ENCODE data around the gene CADM2. TPM values are rescaled to one million over a fixed set of nuclear protein-coding genes. Genes with fewer than 3 reads are reported as not detected.

The CADM2 gene
- total RNA-seq, 2 experiments from 2014 or later, result not detected

GRCh38 chr3:84967767-84968581 lies 9.2 kb downstream of the CADM2 start:
- Mint-ChIP-seq H3K4me1 (no peaks in the 10 kb centered on the region), H3K27me3 (no peaks in the 10 kb centered on the region), H3K36me3 (ENCODE audit: low read depth) (no peaks in the 10 kb centered on the region), H3K27ac (no peak overlapping the region), H3K9me3 (no peaks in the 10 kb centered on the region), H3K4me3 (no peak overlapping the region)
- no peak for DNase-seq
- ChIA-PET CTCF (no interaction called here), POLR2A (no interaction called here)

- ChIA-PET CTCF (no interaction called here), POLR2A (no interaction called here)
- Mint-ChIP-seq H3K36me3 (ENCODE audit: low read depth) (no peaks in the 10 kb centered on the region), H3K9me3 (no peaks in the 10 kb centered on the region), H3K4me1 (no peaks in the 10 kb centered on the region), H3K27ac (no peak overlapping the region), H3K4me3 (no peak overlapping the region), H3K27me3 (no peaks in the 10 kb centered on the region)
- DNase-seq, result no peak
These were observed 10.0 kb downstream of the CADM2 start for GRCh38 chr3:84968701-84969235.

- CTCF ChIA-PET, result no interaction called here
- Mint-ChIP-seq H3K36me3 (ENCODE audit: low read depth) (no peaks in the 10 kb centered on the region), H3K27me3 (no peaks in the 10 kb centered on the region), H3K27ac (no peak overlapping the region), H3K4me1 (no peaks in the 10 kb centered on the region), H3K4me3 (no peak overlapping the region), H3K9me3 (no peaks in the 10 kb centered on the region)
- POLR2A ChIA-PET, result no interaction called here
- no peak for DNase-seq
These were observed 15.6 kb downstream of the CADM2 start for GRCh38 chr3:84974347-84974746.

- Mint-ChIP-seq H3K27ac (no peak overlapping the region), H3K4me3 (no peak overlapping the region), H3K36me3 (ENCODE audit: low read depth) (no peaks in the 10 kb centered on the region), H3K9me3 (no peaks in the 10 kb centered on the region), H3K4me1 (no peaks in the 10 kb centered on the region), H3K27me3 (no peaks in the 10 kb centered on the region)
- no peak for DNase-seq
- CTCF ChIA-PET, result no interaction called here
- POLR2A ChIA-PET, result no interaction called here
These were observed 18.2 kb downstream of the CADM2 start for GRCh38 chr3:84977021-84977420.

- CTCF ChIA-PET, result no interaction called here
- no peaks in the 10 kb centered on the region for H3K36me3 Mint-ChIP-seq (ENCODE audit: low read depth)
- no peak overlapping the region for H3K4me3 Mint-ChIP-seq
- no peak for DNase-seq
- no peaks in the 10 kb centered on the region for H3K9me3 Mint-ChIP-seq
- POLR2A ChIA-PET, result no interaction called here
- H3K4me1 Mint-ChIP-seq, result no peaks in the 10 kb centered on the region
- no peaks in the 10 kb centered on the region for H3K27me3 Mint-ChIP-seq
- H3K27ac Mint-ChIP-seq, result no peak overlapping the region
These were observed 20.1 kb downstream of the CADM2 start for GRCh38 chr3:84978843-84979242.

GRCh38 chr3:84980011-84980410 lies 21.2 kb downstream of the CADM2 start:
- Mint-ChIP-seq H3K9me3 (no peaks in the 10 kb centered on the region), H3K27me3 (no peaks in the 10 kb centered on the region), H3K4me3 (no peak overlapping the region), H3K27ac (no peak overlapping the region), H3K36me3 (ENCODE audit: low read depth) (no peaks in the 10 kb centered on the region), H3K4me1 (no peaks in the 10 kb centered on the region)
- CTCF ChIA-PET, result no interaction called here
- POLR2A ChIA-PET, result no interaction called here
- no peak for DNase-seq

GRCh38 chr3:84980456-84980855 lies 21.7 kb downstream of the CADM2 start:
- Mint-ChIP-seq H3K36me3 (ENCODE audit: low read depth) (no peaks in the 10 kb centered on the region), H3K4me1 (no peaks in the 10 kb centered on the region), H3K27ac (no peak overlapping the region), H3K4me3 (no peak overlapping the region), H3K9me3 (no peaks in the 10 kb centered on the region), H3K27me3 (no peaks in the 10 kb centered on the region)
- no peak for DNase-seq
- POLR2A ChIA-PET, result no interaction called here
- CTCF ChIA-PET, result no interaction called here

GRCh38 chr3:84983490-84983889 lies 24.7 kb downstream of the CADM2 start:
- Mint-ChIP-seq H3K9me3 (no peaks in the 10 kb centered on the region), H3K4me3 (no peak overlapping the region)

GRCh38 chr3:84984429-84984828 lies 25.6 kb downstream of the CADM2 start:
- CTCF ChIA-PET, result no interaction called here
- POLR2A ChIA-PET, result no interaction called here
- Mint-ChIP-seq H3K27ac (no peak overlapping the region), H3K27me3 (no peaks in the 10 kb centered on the region), H3K4me3 (no peak overlapping the region), H3K4me1 (no peaks in the 10 kb centered on the region), H3K9me3 (no peaks in the 10 kb centered on the region), H3K36me3 (ENCODE audit: low read depth) (no peaks in the 10 kb centered on the region)
- no peak for DNase-seq

More at GRCh38 chr3:84983490-84983889, 24.7 kb downstream of the CADM2 start:
- H3K27me3 Mint-ChIP-seq, result no peaks in the 10 kb centered on the region
- CTCF ChIA-PET, result no interaction called here
- H3K27ac Mint-ChIP-seq, result no peak overlapping the region
- DNase-seq, result no peak
- no peaks in the 10 kb centered on the region for H3K36me3 Mint-ChIP-seq (ENCODE audit: low read depth)
- no peaks in the 10 kb centered on the region for H3K4me1 Mint-ChIP-seq
- POLR2A ChIA-PET, result no interaction called here

- ChIA-PET POLR2A (no interaction called here), CTCF (no interaction called here)
- no peak for DNase-seq
- H3K27ac Mint-ChIP-seq, result no peak overlapping the region
- no peak overlapping the region for H3K4me3 Mint-ChIP-seq
- no peaks in the 10 kb centered on the region for H3K4me1 Mint-ChIP-seq
- no peaks in the 10 kb centered on the region for H3K36me3 Mint-ChIP-seq (ENCODE audit: low read depth)
- no peaks in the 10 kb centered on the region for H3K9me3 Mint-ChIP-seq
- H3K27me3 Mint-ChIP-seq, result no peaks in the 10 kb centered on the region
These were observed 27.0 kb downstream of the CADM2 start for GRCh38 chr3:84985795-84986194.

- H3K4me1 Mint-ChIP-seq, result no peaks in the 10 kb centered on the region
- no peaks in the 10 kb centered on the region for H3K9me3 Mint-ChIP-seq
- ChIA-PET CTCF (no interaction called here), POLR2A (no interaction called here)
- no peaks in the 10 kb centered on the region for H3K27me3 Mint-ChIP-seq
- H3K27ac Mint-ChIP-seq, result no peak overlapping the region
- H3K36me3 Mint-ChIP-seq (ENCODE audit: low read depth), result no peaks in the 10 kb centered on the region
- no peak for DNase-seq
- no peak overlapping the region for H3K4me3 Mint-ChIP-seq
These were observed 29.1 kb downstream of the CADM2 start for GRCh38 chr3:84987706-84988504.

GRCh38 chr3:84989102-84989501 lies 30.3 kb downstream of the CADM2 start:
- no peak overlapping the region for H3K4me3 Mint-ChIP-seq
- no peaks in the 10 kb centered on the region for H3K27me3 Mint-ChIP-seq
- H3K9me3 Mint-ChIP-seq, result no peaks in the 10 kb centered on the region
- ChIA-PET POLR2A (no interaction called here), CTCF (no interaction called here)
- no peak overlapping the region for H3K27ac Mint-ChIP-seq
- no peak for DNase-seq
- no peaks in the 10 kb centered on the region for H3K36me3 Mint-ChIP-seq (ENCODE audit: low read depth)
- H3K4me1 Mint-ChIP-seq, result no peaks in the 10 kb centered on the region

- POLR2A ChIA-PET, result no interaction called here
- CTCF ChIA-PET, result no interaction called here
These were observed 32.7 kb downstream of the CADM2 start for GRCh38 chr3:84991422-84991900.

GRCh38 chr3:84993956-84994355 lies 35.2 kb downstream of the CADM2 start:
- Mint-ChIP-seq H3K27me3 (no peaks in the 10 kb centered on the region), H3K27ac (no peak overlapping the region)

More at GRCh38 chr3:84991422-84991900, 32.7 kb downstream of the CADM2 start:
- no peak overlapping the region for H3K4me3 Mint-ChIP-seq
- H3K9me3 Mint-ChIP-seq, result no peaks in the 10 kb centered on the region
- H3K27ac Mint-ChIP-seq, result no peak overlapping the region
- H3K4me1 Mint-ChIP-seq, result no peaks in the 10 kb centered on the region
- H3K27me3 Mint-ChIP-seq, result no peaks in the 10 kb centered on the region
- no peaks in the 10 kb centered on the region for H3K36me3 Mint-ChIP-seq (ENCODE audit: low read depth)
- DNase-seq, result no peak

More at GRCh38 chr3:84993956-84994355, 35.2 kb downstream of the CADM2 start:
- DNase-seq, result no peak
- ChIA-PET CTCF (no interaction called here), POLR2A (no interaction called here)
- Mint-ChIP-seq H3K4me1 (no peaks in the 10 kb centered on the region), H3K9me3 (no peaks in the 10 kb centered on the region), H3K36me3 (ENCODE audit: low read depth) (no peaks in the 10 kb centered on the region), H3K4me3 (no peak overlapping the region)

Data from activated CD4-positive, alpha-beta memory T cell treated with anti-CD3 and anti-CD28 coated beads, Interleukin-2, amount 10 ng/mL, durations not matched to agents 7 days and 5 days (primary cell).